Measurements from ENCODE around the gene GALNT8. TPM values are rescaled to one million over a fixed set of nuclear protein-coding genes. Genes with fewer than 3 reads are reported as not detected.

Gene GALNT8
- total RNA-seq, 4 donors from 2014 or later = 0.98 to 2.7 (median 1.5) TPM

GRCh38 chr12:4796216-4796615, 76.0 kb downstream of the GALNT8 start:
- H3K27ac ChIP-seq (replicated peaks in 1 of 4) = no peak overlapping the region
- no peaks in the 10 kb centered on the region for H3K36me3 ChIP-seq
- intact Hi-C loops (cut with DNase I) = no loop called here
- no peak overlapping the region for H3K4me3 ChIP-seq
- no peaks in the 10 kb centered on the region for H3K4me1 ChIP-seq
- H3K27me3 ChIP-seq = no peaks in the 10 kb centered on the region
- no peak for DNase-seq (ENCODE audit: extremely low spot score)
- 83% methylated on average over 9 of the region's 9 CpGs for WGBS
- TF ChIP-seq POLR2AphosphoS5 (IDR thresholded peaks at IDR 0.05) (no peak), POLR2A (IDR thresholded peaks at IDR 0.05; ENCODE audit: low read depth) (no peak), EP300 (IDR thresholded peaks at IDR 0.05) (no peak), CTCF (IDR thresholded peaks at IDR 0.05) (no peak)
- H3K9me3 ChIP-seq = peaks cover 0 to 12% (median 3%) of the 10 kb centered on the region in 4 donors

- H3K36me3 ChIP-seq = no peaks in the 10 kb centered on the region
- intact Hi-C loops (cut with DNase I) = no loop called here
- H3K9me3 ChIP-seq = peaks cover 0 to 7% (median 0%) of the 10 kb centered on the region in 4 donors
- no peaks in the 10 kb centered on the region for H3K4me1 ChIP-seq
- WGBS = 77% methylated on average over 9 of the region's 9 CpGs
- DNase-seq (ENCODE audit: extremely low spot score) = no peak
- H3K27me3 ChIP-seq = no peaks in the 10 kb centered on the region
- no peak overlapping the region for H3K4me3 ChIP-seq
- H3K27ac ChIP-seq (replicated peaks in 1 of 4) = no peak overlapping the region
- TF ChIP-seq EP300 (IDR thresholded peaks at IDR 0.05) (no peak), POLR2A (IDR thresholded peaks at IDR 0.05; ENCODE audit: low read depth) (no peak), CTCF (IDR thresholded peaks at IDR 0.05) (no peak), POLR2AphosphoS5 (IDR thresholded peaks at IDR 0.05) (no peak)
Observed at GRCh38 chr12:4796694-4797482, 76.7 kb downstream of the GALNT8 start.

- no peak overlapping the region for H3K27ac ChIP-seq (replicated peaks in 1 of 4)
- H3K36me3 ChIP-seq = no peaks in the 10 kb centered on the region
- no peaks in the 10 kb centered on the region for H3K27me3 ChIP-seq
- H3K4me1 ChIP-seq = no peaks in the 10 kb centered on the region
- intact Hi-C loops (cut with DNase I) = no loop called here
- H3K4me3 ChIP-seq = no peak overlapping the region
- H3K9me3 ChIP-seq = peaks cover 0 to 7% (median 0%) of the 10 kb centered on the region in 4 donors
- DNase-seq (ENCODE audit: extremely low spot score) = no peak
- TF ChIP-seq CTCF (IDR thresholded peaks at IDR 0.05) = no peak
- no peak for TF ChIP-seq POLR2AphosphoS5 (IDR thresholded peaks at IDR 0.05)
- TF ChIP-seq EP300 (IDR thresholded peaks at IDR 0.05) = no peak
- TF ChIP-seq POLR2A (IDR thresholded peaks at IDR 0.05; ENCODE audit: low read depth) = no peak
Observed at GRCh38 chr12:4800555-4800954, 80.4 kb downstream of the GALNT8 start.

- 63% methylated on average over 2 of the region's 2 CpGs for WGBS
- DNase-seq (ENCODE audit: extremely low spot score) = no peak
- no peaks in the 10 kb centered on the region for H3K36me3 ChIP-seq
- H3K9me3 ChIP-seq = peaks cover 0 to 7% (median 0%) of the 10 kb centered on the region in 4 donors
- H3K27ac ChIP-seq (replicated peaks in 1 of 4) = no peak overlapping the region
- H3K4me1 ChIP-seq = no peaks in the 10 kb centered on the region
- peaks cover 0 to under 1% (median 0%) of the 10 kb centered on the region in 4 donors for H3K27me3 ChIP-seq
- no peak for TF ChIP-seq EP300 (IDR thresholded peaks at IDR 0.05)
- no peak for TF ChIP-seq POLR2A (IDR thresholded peaks at IDR 0.05; ENCODE audit: low read depth)
- TF ChIP-seq POLR2AphosphoS5 (IDR thresholded peaks at IDR 0.05) = no peak
- TF ChIP-seq CTCF (IDR thresholded peaks at IDR 0.05) = no peak
- no peak overlapping the region for H3K4me3 ChIP-seq
- intact Hi-C loops (cut with DNase I) = no loop called here
Observed at GRCh38 chr12:4802841-4803240, 82.6 kb downstream of the GALNT8 start.

Measured in esophagus muscularis mucosa (tissue), 4 donors.